Upper lobe of left lung (tissue), 4 donors: ENCODE results near the gene PDE4D.

Source experiments
- EP300 ChIP-seq, 4 donors: sonication (generic); formaldehyde crosslinking; IDR thresholded peaks; one replicate each; pipeline ENCODE4 v1.5.1; 2017; ENCODE audit warnings: antibody characterized with exemption in 4 of 4, control low read depth in 2 of 4
- POLR2A ChIP-seq, 4 donors: fragments of 450-650 bp; IDR thresholded peaks; one replicate each; pipeline ENCODE4 v1.5.1; 2016 to 2017; ENCODE audit warnings: antibody characterized with exemption in 4 of 4, mild to moderate bottlenecking in 2 of 4
- POLR2AphosphoS5 ChIP-seq, 2 donors: sonication (generic); formaldehyde crosslinking; IDR thresholded peaks; one replicate each; pipeline ENCODE4 v1.5.1; 2017; ENCODE audit warnings: antibody characterized with exemption in 2 of 2
- TF ChIP-seq, protein P1 (sequence below), 6 experiments: fragments of 450-650 bp in 4 of 6; fragments of 200-600 bp in 2 of 6; sonication (generic) in 2 of 6; IDR thresholded peaks; one replicate each; pipeline ENCODE4 v1.5.1; 2016 to 2019; ENCODE audit warnings: antibody characterized with exemption in 6 of 6

DNA sequence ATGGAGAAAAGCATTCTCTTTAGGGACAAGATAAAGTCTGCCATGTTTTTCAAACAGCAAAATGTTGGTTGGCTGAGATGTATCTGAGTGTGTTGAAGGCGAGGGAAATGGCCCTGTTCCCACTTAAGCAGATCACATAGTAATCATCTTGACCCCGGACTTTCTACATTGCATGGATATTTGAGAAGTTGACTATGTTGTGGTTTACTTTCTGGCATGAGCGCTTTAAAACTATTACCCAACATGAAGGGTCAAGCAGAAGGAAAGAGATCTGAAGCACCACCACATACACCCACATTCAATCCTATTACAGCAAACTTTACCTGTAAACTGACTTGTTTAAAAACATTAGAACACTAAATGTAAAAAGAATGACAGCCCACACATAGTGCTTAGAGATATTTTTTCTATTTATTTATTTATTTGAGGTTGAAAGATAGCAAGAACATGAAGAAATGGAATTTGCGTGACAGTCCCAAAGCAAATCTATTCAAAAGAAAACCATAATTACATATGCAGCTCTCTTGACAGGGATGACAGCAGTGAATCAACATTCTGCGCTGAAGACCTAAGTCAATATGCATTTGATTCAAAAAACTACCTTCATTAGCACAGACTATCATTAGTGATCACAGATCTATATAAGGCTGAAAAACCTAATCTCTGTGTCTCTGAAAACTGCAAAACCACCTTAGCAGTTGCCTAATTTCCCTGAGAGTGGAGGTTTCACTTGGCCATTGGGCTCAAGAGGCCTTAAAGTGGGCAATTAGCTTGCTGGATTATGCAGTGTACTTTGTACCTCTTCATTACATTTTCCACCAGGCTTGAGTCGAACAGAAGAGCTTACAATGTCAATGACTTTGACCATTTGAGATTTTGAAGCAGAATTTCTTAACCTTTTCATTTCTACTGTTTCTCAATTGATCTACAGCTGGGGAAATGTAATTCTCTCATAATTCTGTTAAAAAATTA lies 195.0 kb downstream of the PDE4D start:
- TF ChIP-seq, protein P1, sequence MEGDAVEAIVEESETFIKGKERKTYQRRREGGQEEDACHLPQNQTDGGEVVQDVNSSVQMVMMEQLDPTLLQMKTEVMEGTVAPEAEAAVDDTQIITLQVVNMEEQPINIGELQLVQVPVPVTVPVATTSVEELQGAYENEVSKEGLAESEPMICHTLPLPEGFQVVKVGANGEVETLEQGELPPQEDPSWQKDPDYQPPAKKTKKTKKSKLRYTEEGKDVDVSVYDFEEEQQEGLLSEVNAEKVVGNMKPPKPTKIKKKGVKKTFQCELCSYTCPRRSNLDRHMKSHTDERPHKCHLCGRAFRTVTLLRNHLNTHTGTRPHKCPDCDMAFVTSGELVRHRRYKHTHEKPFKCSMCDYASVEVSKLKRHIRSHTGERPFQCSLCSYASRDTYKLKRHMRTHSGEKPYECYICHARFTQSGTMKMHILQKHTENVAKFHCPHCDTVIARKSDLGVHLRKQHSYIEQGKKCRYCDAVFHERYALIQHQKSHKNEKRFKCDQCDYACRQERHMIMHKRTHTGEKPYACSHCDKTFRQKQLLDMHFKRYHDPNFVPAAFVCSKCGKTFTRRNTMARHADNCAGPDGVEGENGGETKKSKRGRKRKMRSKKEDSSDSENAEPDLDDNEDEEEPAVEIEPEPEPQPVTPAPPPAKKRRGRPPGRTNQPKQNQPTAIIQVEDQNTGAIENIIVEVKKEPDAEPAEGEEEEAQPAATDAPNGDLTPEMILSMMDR (IDR thresholded peaks at IDR 0.05): no peak
- no peak for TF ChIP-seq POLR2A (IDR thresholded peaks at IDR 0.05)
- peak in 1 of 2 donors; percentile 20 for TF ChIP-seq POLR2AphosphoS5 (IDR thresholded peaks at IDR 0.05)
- TF ChIP-seq EP300 (IDR thresholded peaks at IDR 0.05): peak in 1 of 4 donors; percentile 68
